DMS 273 (cell line): ENCODE data around the gene GRHL3.

Source experiments
- DNase-seq: peaks from one replicate; lab custom pipeline; 2025; ENCODE audit not compliant: unreplicated experiment; lab: John Stamatoyannopoulos, UW

Gene GRHL3

DNA sequence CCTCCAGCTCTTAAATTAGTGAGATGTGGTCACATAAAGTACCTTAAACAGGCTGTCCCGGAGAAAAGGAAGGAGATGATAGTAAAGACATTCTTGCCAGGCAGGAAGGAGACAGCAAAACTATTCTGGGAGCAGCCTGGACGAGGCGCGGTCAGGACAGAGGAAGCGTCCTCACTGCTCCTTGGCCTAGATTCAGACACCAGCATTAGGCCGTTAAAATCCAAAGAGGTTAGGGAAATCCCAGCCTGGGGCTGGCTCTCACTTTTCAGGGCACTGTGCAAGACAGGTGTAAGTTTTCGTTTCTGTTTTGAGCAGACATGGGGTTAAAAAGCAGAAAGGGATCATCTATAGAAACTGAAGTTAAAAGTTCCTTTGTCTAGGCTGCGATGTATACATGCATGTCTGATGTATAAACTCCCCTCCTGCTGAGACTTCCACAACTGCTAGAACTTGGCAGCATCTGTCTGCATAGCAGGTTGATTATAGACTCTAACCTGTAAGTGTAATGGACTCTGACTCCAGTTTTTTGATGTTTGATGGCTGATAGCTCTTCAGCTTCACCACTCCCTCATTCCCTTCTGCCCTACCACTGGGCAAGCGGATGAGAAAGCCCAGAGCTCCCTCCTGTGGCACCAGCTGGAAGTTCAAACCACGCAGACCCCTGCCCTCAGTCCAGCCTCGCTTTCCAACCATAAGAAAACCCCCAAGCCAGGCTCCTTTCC lies 72.9 kb downstream of the GRHL3 start:
- peak; percentile 80 for DNase-seq

DNA sequence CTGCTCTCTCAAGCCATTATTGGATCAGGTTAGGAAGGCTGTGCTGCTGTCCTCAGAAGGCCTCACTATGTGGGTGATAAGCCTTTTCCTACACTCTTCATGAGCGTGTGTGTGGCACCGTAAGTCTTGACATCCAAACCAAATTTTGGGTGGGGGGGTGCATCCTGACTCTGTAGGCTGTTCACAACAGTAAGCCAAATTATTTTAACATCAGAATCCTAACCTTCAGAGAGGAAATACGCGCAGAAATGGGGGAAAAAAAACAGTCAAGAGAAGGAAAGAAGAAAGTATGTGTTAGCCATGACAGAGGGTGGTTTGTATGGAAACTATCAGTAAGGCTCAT lies 73.4 kb downstream of the GRHL3 start:
- no peak for DNase-seq

GRCh38 chr1:24392982-24393650 lies 74.0 kb downstream of the GRHL3 start:
- no peak for DNase-seq

- DNase-seq = no peak
Measured at GRCh38 chr1:24393892-24394291, 74.7 kb downstream of the GRHL3 start.

GRCh38 chr1:24400065-24400464 lies 80.9 kb downstream of the GRHL3 start:
- DNase-seq = no peak

DNA sequence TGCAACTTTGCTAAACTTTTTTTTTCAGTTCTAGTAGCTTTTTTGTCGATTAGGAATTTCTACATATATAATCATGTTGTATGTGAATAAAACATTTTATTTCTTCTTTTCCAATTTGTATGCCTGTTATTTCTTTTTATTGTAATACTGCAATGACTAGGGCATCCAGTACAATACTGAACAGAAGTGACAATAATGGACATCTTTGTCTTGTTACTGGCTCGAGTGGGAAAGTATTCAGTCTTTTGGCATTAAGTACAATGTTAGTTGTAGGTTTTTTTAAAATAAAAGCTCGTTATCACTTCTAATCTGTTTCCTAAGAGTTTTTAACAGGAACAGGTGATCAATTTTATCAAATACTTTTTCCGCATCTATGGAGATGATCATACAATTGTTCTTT lies 84.6 kb downstream of the GRHL3 start:
- DNase-seq = no peak
